Measurements from ENCODE around the gene NCKAP5. TPM values are rescaled to one million over a fixed set of nuclear protein-coding genes. Genes with fewer than 3 reads are reported as not detected.

The NCKAP5 gene
- total and polyA plus RNA-seq, 2 of the 8 experiments (the other 6 are each of a cell fraction or from before 2014, with no cell fraction given), result 0.27 to 0.86 TPM

GRCh38 chr2:133458280-133458679 is 110.0 kb downstream of the NCKAP5 start:
- Histone ChIP-seq H3K23ac (ENCODE audit: insufficient read length) (no peak overlapping the region), H3K36me3 (ENCODE audit: control insufficient read depth in 2 of 4, insufficient read depth in 4 of 4, low read length in 3 of 4) (no peaks in the 10 kb centered on the region), H3K79me2 (ENCODE audit: control insufficient read depth in 1 of 2, insufficient read depth in 2 of 2, low read length in 2 of 2) (no peaks in the 10 kb centered on the region), H2BK15ac (ENCODE audit: low read length) (no peak overlapping the region), H3K14ac (ENCODE audit: insufficient read length) (no peak overlapping the region), H3K9ac (replicated peaks in 1 of 4; ENCODE audit: extremely low read depth in 1 of 4, low read depth in 3 of 4, low read length in 3 of 4) (no peak overlapping the region), H3K4me2 (ENCODE audit: insufficient read depth in 1 of 2, low read depth in 2 of 2, low read length in 2 of 2) (no peak overlapping the region), H2BK12ac (ENCODE audit: low read depth, low read length) (no peak overlapping the region), H2AK5ac (ENCODE audit: low read depth, low read length) (no peak overlapping the region), H3K79me1 (ENCODE audit: low read depth, low read length) (no peaks in the 10 kb centered on the region), H4K8ac (ENCODE audit: extremely low read depth, insufficient read depth, low read length) (no peak overlapping the region), H3K27me3 (replicated peaks in 1 of 4; ENCODE audit: control insufficient read depth in 3 of 4, extremely low read depth in 1 of 4, insufficient read depth in 3 of 4, low read length in 3 of 4) (no peaks in the 10 kb centered on the region), H3K56ac (replicated peaks; ENCODE audit: insufficient read length, low read depth, low read length) (no peak overlapping the region), H4K20me1 (replicated peaks in 1 of 2; ENCODE audit: control insufficient read depth in 1 of 2, insufficient read depth in 2 of 2, low read length in 2 of 2) (no peaks in the 10 kb centered on the region), H4K5ac (ENCODE audit: insufficient read length, low read depth, low read length) (no peak overlapping the region), H3K18ac (ENCODE audit: extremely low read depth, low read length) (no peak overlapping the region), H2AFZ (ENCODE audit: low read length) (no peak overlapping the region), H3K4me3 (ENCODE audit: extremely low read depth in 1 of 4, insufficient read depth in 2 of 4, low read depth in 3 of 4, low read length in 4 of 4) (no peak overlapping the region), H2BK20ac (ENCODE audit: low read length) (no peak overlapping the region), H3K9me3 (ENCODE audit: insufficient read depth in 2 of 2, low read depth in 1 of 2, low read length in 1 of 2) (no peaks in the 10 kb centered on the region), H2BK5ac (ENCODE audit: low read depth, low read length) (no peak overlapping the region), H3K4me1 (replicated peaks in 1 of 4; ENCODE audit: control insufficient read depth in 3 of 4, insufficient read depth in 4 of 4, low read length in 3 of 4) (no peaks in the 10 kb centered on the region), H3K27ac (ENCODE audit: low read depth, low read length) (no peak overlapping the region), H3K4ac (replicated peaks; ENCODE audit: insufficient read length, low read depth, low read length) (no peak overlapping the region), H2BK120ac (replicated peaks; ENCODE audit: low read depth, low read length) (no peak overlapping the region), H4K91ac (replicated peaks; ENCODE audit: insufficient read length, low read length) (no peak overlapping the region), H3K23me2 (ENCODE audit: low read depth, low read length) (no peaks in the 10 kb centered on the region)
- ChIA-PET CTCF (ENCODE audit: partially characterized antibody) (no interaction called here), POLR2A (ENCODE audit: partially characterized antibody) (no interaction called here)
- TF ChIP-seq POU5F1 (IDR thresholded peaks at IDR 0.05; ENCODE audit: low read depth, low read length) (no peak), GTF2F1 (IDR thresholded peaks at IDR 0.05; ENCODE audit: borderline replicate concordance, low read depth, low read length) (no peak)
- WGBS, 2 experiments (ENCODE audit: extremely low coverage in 1 of 2, insufficient coverage in 1 of 2, insufficient read length in 1 of 2, insufficient replicate concordance in 2 of 2, low coverage in 1 of 2, low lambda C conversion rate in 2 of 2, missing lambda C conversion rate in 1 of 2), result 86 to 100% methylated on average over 1 to 3 of the region's 3 CpGs
- FAIRE-seq (no peak), DNase-seq (ENCODE audit: low read depth in 1 of 2, low spot score in 2 of 2) (no peak)
